Iris pigment epithelial cell (primary cell): ENCODE measurements around the gene CDC42EP4.

Experiments
- DNase-seq: peaks from one replicate; pipeline ENCODE4 v3.0.0-alpha.2; 2011; ENCODE audit warnings: low read depth

The CDC42EP4 gene

DNA sequence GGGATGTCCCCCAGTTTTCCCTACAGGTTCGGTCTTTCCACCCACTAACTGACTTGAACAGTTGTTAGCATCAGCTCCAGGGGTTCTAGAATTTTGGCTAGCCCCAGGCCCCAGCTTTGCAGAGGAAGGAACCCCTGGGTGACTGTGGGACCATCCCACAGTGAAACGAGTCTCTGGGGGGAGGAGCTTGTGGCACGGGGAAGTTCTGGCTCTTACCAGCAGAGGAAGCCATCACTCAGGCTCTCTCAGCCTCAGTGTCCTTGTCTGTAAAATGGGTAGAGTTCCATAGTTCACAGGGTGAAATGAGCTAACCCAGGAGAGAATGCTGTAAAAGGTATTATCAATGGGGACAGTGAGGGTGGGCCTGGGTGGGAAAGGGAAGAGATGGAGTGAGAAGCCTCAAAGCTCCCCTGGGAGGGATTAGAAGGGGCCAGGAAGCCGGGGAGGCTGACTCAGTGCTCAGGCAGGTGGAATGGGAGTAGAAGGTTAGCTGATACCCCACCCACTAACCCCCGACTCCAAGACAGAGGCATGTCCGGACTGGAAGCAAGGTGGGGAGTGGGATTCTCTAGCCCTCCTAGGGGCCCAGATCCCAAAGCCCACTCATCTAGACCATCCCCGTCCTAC is 30.9 kb upstream of the CDC42EP4 start:
- DNase-seq: peak; percentile 61

DNA sequence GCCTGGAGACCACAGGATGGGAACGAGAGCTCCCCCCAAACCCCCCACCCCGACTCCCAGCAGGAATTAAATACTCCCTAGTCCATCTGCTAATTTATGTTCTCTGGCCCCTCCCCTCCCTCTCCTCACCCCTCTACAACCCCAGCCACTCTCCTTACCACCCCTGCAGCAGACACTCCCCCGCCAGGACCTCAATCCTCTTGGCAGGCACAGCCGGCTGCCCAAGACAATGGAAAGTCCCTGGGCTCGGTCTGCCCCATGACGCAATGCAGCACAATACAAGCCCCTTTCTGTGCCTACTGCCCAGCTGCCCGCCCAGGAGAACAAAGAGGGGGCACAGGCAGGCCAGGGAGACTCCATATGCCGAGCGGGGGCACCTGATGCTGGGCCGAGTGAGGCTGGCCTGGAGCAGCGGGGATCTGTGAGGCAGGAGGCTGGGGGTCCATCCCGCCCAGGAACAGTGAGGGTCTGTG is 30.3 kb upstream of the CDC42EP4 start:
- peak; percentile 93 for DNase-seq

DNA sequence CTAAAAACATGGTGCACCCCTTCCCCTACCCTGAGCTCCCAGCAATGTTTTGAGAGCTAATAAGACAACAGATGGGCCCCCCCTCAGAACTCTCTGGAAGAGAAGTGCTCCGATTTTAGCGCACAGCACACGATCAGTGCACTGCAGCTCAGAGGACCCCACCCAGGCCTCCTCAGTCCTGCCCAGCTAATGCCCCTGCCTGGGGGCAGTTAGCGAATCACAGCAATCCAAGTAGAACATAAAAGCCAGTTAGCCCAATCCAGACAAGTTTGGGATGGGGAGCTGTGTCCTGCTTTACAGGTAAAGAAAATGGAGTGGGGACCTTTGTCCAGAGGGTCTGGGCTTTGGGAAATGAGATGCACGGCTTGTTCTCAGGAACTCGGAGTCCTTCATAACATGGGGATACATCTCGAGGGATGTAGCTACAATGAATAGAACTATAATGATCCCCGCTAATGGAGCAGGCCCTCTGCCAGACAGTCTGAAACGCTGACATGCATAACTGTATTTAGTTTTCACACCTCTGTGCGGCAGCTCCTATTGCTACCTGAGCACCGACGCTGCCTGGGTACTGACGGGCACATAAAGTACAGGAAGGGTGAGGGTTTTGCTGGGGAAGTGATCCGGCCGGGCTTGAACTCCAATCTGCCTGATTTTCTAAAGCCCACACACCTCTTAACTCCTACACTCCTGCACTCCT is 29.7 kb upstream of the CDC42EP4 start:
- DNase-seq: no peak

DNA sequence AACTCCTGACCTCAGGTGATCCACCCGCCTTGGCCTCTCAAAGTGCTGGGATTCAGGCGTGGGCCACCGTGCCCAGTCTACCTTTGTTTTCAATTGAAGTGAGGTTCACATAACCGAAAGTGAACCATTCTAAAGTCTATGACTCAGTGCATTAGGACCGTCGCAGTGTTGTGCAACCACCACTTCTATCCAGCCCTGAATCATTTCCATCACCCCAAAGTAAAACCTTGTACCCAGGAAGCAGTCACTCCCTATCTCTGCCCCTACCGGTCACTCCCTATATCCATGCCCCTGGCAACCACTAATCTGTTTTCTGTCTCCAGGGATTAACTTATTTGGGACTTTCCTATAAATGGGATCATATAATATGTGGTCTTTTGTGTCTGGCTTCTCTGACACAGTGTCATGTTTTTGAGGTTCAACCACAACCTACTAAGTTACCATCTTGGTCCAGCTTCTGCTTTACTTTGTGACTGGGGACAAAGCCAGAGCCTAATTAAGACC is 28.3 kb upstream of the CDC42EP4 start:
- DNase-seq: peak; percentile 96

DNA sequence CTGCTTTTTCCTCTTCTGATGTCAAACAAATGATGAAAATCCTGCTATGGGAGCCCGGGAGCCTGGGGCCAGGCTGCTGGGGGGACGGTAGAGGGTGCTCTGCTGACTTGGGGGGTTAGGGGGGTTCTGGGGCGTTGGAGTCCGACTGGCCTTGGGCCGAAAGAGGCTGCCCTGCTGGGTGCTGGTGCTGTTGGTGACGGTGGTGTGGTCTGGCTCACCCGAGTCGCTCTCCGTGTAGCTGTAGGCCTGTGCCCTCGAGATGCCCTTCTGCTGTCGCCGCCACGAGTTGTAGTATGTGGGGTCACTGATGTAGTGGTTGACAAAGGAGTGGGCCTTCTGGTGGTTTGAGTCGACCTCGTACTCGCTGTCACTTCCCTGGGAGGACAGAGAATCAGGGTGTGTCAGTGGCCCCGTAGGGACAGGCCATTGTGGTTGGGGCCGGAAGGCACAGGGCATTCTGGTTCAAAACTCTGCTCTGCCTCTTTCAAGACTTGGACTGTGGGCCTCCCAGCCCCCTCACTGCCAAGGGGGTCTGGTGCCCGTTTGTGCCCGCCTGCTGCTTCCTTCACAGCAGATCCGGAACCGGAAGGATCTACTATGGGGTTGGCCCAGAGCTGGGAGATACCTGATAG is 26.9 kb upstream of the CDC42EP4 start:
- DNase-seq: no peak

DNA sequence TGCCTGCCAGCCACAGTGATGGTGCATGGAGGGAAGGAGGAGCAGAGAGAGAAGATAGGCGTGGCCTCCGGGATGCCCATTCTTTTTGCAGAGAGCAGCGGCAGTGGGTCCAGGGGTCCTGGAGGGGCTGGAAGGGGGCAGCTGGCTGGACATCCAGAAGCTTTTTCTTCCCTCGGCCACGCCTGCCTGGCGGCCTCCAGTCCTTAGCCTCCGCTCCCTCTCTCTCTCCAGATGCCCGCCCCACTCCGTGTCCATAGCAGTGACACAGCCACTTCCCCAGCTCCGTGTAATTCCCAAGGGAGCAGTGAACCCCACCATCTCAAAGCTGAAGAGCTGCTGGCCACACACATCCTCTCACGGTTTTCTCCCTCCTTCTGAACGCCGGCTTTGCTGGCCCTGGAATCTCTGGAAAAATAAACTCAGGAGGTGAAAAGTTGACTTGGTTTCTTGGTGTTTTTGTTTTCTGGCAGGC is 26.3 kb upstream of the CDC42EP4 start:
- peak; percentile 36 for DNase-seq

DNA sequence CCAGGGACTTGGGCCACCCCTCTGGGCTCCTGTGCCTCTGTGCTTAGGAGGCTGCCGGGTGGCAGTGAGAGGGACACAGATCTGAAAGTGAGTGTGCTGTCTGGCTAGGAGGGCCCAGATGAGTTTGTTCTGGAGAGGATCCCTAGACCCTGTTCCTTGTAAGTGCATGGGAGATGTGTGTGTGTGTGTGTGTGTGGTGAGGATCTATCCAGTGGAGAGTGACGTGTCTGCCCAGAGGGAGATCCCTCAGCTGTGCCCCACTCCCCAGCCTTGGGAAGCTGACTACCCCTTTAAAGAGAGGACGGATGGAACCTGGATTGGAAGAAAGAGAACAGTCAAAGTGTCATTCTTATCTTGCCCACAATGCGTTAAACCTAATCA is 25.5 kb upstream of the CDC42EP4 start:
- DNase-seq: no peak

DNA sequence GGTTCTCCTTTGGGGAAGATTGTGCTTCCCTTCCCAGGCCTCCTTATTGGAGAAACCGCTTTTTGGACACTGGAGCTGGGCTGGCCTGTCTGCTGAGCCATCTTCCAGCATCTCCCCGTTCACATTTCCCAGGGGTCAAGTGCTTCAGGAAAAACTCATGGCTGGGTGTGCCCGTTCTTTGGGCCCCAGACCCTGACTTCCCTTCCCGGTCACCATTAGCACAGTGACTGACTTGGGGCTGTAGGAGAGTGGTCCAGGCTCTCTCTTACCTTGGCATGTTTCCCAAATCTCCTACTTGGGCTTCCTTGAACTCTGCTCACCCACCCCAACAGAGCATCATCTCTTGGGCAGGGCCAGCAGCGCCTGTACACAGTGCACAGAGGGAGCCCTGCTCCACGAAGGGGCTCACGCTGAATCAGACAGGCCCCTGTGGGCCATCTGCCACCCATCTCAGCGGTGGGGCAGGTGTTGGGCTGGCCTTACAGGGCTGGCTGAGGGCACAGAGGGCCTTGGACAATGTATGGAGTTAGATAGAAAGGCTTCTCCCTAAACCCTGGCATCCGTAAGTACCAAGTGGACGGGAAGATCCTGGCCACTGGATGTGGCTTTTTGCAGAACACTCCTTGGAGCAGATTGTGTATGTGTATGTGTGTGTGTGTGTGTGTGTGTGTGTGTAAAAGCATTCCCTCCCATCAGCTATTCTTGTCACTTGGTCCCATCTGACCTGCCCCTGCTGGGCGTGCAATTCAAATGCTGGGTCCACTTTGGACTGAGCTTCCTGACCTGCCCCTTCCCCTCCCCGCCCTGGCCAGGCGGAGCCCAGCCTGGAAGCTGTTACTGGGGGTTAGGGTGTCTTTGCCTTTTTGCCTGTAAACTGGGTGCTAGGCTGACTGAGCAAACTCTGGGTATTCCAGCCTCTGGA is 24.9 kb upstream of the CDC42EP4 start:
- no peak for DNase-seq

DNA sequence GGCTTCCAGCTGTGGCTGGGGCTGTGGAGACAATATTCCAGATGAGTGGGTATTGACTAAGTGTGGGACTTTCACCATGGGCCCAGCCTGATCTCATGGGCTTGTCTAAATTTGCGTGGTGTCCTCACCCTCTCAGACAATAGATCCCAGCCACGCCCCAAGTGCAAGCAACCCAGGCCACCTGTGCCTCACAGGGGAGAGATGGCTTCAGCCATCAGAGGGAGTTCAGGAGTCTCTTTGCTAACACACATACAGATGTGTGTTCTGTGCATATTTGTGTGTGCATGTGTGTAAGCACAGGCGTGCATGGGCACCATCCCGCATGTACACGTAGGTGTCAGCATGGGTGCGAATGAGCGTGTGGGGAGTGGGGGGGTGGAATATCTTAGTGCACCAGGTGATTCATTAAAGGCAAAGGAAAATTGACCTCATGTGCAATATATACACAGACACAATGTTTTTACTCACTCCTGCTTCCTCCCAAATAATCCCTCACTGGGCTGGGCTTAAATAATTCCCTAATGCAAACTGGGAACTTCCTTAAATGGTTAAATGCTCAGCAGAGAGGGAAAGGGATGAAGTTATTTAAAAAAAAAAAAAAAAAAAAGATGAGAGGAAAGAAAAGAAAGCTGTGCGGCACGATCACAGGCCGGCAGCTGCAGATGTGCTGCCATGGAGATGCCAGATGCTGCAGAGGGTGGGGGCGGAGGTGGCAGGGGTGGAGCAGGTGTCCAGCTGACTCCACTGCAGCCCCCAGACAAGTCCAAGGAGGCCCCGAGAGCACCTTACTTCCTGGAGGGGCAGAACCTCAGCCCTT is 24.0 kb upstream of the CDC42EP4 start:
- DNase-seq: no peak

DNA sequence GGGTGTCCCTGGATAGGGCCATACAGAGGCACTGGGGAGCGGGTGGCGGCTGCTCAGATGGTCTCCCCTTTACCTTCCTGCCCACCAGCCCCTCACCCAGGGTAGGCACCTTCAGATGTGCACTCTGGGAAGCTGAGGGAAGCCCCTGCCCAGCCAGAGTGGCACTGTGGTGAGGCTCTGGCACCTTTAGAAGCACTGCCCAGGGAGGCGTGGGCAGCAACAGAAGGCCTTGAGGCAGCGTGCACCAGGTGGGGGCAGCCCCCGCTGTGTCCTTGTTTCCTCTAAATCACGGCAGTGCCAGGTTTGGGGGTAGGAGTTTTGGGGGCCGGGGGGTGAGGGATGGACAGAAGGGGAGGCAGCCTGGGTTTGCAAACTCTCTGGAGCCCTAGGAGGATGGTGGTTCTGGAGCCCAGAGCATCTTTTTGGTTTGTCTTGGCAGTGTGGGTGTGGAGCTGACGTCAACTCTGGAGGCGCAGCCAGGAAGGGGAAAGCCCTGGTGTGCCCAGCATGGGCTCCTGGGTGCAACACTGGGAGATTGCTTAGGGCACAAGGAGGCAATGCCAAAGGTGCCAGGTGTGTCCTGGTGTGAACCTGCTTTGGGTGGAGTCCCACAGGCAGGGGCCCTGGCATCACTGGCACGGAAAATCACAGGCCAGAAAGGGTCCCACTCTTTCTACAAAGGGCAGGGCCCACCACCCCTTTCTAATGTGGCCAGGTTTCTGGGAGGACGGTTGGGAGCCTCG is 23.1 kb upstream of the CDC42EP4 start:
- DNase-seq: no peak

DNA sequence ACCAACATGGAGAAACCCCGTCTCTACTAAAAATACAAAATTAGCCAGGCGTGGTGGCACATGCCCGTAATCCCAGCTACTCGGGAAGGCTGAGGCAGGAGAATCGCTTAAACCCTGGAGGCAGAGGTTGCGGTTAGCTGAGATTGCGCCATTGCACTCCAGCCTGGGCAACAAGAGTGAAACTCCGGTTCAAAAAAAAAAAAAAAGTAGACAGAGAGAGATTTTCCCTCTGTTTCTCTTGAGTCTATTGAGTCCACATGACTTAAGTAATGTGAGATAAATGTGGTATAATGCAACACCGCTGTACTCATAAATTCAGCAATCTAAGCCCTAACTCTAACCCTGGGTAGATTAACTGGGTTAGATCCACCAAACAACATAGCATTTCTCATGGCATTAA is 21.6 kb upstream of the CDC42EP4 start:
- DNase-seq: peak; percentile 61

DNA sequence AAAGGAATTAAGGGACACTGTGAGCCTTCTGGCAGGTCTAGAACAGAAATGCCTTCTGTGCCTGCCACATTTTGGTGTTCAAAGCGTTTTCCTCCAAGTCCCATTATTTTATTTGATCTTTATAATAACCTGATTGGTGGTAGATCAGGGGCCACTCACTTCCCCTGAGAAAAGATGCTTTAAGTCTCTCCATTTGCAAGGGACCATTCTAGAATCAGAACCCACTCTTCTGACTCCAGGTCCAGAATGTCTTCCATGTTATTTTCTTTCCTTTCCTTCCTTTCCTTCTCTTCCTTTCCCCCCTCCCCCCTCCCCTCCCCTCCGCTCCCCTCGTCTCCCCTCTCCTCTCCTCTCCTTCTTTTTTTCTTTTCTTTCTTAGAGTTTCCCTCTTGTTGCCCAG is 19.3 kb upstream of the CDC42EP4 start:
- no peak for DNase-seq

DNA sequence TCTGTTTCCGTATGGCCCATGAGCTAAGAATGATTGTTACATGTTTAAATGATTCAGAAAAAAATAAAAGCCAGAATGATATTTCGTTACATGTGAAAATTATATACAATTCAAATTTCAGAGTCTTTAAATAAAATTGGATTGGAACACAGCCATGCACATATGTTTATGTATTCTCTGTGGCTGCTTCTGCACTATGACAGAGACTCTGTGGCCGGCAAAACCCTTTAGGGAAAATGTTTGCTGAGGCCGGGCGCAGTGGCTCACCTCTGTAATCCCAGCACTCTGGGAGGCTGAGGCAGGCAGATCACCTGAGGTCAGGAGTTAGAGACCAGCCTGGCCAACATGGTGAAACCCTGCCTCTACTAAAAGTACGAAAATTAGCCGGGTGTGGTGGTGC is 15.9 kb upstream of the CDC42EP4 start:
- DNase-seq: no peak

DNA sequence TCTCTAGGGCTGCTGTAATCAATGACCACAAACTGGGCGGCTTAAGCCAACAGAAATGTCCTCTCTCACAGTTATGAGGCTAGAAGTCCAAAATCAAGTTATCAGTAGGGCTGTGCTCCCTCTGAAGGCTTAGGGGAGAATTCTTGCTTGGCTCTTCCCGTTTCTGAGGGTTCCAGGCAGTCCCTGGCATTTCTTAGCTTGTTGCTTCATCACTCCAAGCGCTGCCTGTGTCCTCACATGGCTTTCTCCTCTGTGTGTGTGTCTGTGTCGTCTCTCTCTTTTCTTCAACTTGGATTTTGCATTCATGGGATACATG is 13.7 kb upstream of the CDC42EP4 start:
- peak; percentile 81 for DNase-seq

DNA sequence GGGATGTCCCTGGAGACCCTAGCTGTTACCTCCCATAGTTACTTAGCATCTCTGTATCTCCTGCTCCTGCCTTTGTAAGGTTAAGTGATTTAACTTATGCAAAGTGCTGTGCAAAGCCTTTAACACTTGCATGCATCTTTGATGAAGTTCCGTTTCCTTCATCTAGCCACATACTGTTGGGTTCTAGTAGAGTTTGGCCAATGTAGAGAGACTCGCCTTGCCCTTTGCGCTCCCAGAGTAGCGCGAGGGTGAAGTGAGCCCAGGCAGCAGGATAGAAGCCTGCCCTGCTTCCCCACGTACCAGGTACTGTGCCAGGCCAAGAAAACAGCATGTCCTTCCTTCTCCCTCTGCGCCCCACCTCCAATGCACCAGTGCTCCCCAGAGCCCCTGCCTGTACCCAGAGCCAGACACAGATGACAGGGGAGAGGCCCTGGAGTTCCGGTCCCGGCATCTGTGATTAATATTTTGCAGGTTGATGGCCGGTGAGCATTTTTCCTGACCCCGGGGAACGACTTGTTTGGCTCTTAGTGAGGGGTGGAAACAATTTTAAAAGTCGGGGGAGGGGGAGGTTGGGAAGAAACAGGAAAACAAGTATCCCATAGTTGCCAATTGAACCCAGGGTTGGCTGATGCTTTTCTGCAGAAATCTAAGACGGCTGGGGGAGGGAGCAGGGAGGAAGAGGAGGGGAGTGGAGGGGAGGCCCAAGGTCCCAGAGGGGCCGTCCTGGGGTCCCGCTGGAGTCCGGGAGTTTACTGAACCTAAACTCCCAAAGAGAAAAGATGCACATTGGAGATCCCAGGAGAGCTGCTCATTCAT is 13.1 kb upstream of the CDC42EP4 start:
- DNase-seq: no peak

DNA sequence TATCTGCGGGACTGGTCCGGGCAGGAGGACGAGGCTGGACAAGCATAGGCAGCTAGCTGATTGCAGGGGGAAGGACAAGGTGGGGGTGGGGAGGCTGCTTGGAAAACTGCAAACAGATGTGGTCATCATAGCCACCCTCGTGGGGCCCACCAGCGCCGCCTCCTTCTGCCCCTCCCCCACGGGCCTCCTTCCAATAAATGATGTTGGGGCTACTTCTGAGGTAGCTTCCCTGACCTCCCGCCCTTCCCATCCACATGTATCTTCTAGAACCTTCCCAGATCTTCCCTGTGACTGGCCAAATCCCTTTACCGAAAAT is 12.3 kb upstream of the CDC42EP4 start:
- peak; percentile 29 for DNase-seq

DNA sequence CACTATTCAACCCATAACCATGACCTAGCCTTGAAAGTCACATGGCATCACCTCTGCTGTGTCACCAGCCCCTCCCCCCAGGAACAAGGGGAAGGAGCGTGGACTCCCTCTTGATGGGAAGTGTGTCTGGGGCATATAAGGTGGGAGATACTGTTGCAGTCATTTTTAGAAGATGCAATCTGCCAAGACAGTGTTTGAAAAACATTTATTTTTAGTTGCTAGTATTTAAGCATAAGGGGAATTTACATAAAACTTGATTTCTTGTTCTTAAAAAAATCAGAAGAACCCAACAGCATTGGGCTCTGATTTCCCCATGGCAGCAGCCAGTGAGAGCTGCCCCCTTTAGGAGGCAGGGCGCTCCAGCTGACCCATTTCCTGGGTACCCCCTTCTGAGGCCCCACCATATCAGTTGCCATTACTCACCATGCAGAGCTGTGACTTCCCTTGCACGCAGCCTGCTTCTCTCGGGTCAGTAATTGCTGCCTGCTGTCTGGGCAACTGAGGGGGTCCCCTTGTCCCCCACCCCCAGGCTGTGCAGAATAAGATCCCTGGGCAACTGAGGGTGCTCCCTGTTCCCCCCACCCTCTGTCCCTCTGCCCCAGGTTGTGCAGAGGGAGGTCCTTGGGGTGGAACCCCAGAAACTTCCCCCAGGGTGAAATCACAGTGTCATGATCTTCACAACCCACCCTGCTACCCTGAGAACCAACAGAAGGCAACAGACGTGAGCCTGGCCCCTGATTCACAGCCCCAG is 11.8 kb upstream of the CDC42EP4 start:
- peak; percentile 22 for DNase-seq

DNA sequence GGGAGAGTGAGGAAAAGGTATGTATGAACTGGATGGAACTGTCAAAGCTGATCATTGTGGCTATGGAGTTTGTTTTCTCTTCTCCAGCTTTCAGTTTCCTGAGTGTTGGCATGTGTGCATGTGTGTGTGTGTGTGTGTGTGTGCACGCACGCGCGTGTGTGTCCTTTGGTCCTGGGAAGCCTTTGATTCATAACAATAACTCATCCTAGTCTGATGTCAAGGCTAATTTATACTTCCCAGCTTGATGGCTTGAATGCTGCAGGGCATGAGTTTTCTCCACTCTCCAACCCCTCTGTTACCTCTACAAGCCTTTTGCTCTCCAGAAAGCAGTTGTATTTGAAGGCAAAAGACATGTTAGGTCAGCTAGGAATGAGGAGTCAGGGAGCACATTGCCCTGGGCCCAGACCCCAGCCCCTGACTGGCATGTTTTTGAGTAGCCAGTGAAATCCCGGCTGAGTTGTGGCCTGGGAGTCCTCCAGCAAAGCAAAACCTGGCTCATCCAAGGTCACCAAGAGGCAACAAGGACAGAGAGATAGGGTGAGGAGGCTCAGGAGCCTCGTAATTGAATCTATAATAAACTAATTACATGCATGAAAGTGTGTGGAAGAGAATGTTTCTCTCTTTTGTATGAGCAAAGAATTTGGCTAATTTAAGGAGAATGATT is 8.9 kb upstream of the CDC42EP4 start:
- DNase-seq: no peak

DNA sequence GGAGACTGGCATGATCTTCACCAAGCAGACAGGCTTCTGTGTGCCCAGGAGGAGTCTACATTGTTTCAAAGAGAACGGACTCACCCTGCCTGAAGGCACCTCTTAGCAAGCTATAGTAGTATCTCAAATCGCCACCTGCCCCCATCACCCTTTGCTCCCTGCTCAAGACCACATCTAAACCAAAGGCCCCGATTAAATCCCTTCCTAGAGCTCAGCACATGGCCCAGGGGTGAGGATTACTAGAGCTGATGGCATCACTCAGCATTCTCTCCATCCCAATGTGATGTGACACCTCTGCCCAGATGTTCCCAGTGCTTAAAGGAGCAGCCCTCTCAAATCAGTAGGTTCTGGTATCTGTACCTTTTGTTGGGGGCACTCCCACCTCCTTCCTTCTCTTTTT is 8.0 kb upstream of the CDC42EP4 start:
- no peak for DNase-seq
